Measurements from ENCODE around the gene EN2. TPM values are rescaled to one million over a fixed set of nuclear protein-coding genes. Genes with fewer than 3 reads are reported as not detected.

Gene EN2
- polyA plus RNA-seq, 10 donors: 0.67 to 2.1 (median 1.4) TPM

DNA sequence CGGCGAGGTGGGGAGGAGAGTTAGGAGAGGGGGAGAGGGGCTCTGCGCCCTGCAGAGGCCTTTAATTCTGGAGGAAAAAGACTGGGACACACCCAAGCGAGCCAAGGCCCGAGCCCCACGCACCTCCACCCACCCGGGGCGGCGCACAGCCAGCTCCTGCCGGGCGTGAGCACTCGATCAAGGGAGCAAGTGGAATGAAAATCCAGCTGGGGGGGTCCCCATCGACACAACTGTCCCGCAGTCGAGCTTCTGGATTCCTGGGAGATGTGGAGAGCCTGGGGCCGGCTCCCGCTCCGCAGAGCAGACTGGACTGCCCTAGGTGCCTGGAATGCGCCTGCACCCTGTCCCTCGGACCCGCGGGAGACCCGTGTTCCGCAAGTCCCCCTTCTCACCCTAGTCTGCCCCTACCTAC lies 7.4 kb upstream of the EN2 start:
- no peak for DNase-seq

DNA sequence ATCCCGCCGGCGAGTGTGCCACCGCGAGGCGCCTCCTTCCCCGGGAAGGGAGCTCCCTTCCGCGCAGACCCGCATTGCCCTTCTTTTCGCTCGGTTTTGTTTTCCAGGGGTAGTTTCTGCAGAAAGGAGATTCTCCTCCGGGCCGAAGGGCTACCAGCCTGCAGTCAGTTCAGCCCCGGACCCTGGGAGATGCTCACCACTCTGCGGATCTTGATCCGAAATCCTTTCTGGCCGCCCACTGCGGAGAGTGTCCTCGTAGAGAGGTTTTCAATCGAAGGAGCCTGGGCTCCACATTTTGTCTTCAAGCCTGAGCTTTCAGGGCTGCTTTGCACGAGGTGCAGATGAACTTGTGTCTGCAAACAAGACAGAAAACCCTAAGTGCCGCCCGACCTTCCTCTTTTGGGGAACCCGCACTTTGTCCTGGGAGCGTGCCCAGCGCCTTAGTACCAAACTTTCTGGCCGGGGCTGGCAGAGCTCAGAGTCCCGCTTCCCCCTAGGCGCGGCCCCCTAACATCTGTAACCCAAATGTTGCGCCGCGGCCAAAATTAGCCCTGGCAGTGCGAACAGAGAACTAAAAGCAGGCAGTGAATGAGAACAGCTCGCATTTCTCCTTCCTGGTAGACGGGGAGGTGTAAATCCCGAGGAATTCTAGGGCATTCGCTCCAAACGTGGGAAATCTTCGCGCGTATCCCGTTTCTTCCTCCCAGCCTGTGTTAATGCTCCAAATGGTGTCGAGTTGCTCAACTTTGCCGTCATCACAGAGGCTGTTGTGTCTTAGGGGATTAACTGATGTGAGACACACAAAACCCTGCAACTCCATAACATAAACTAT lies 6.7 kb upstream of the EN2 start:
- DNase-seq: peak in 2 of 3 donors; percentile 41 to 59

DNA sequence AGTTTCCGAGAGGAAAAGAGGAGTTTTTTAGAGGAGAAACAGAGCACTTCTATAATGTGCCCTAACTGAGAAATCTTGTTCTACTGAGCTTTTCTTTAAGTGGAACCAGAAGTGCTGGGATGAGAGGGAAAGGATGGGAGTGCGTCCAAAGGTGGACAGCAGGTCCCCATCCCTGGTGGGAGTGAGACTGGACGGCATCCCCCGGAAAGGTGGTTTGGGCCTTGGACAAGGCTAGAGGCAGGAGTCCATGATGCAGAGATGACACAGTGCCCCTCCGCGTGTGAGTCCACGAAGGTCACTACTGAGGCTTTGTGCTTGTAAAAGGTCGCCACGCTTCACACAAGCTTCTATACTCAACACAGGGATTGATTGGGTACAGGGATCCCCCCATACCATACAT lies 6.1 kb upstream of the EN2 start:
- DNase-seq: no peak

- no peak for DNase-seq
These were observed 5.2 kb upstream of the EN2 start for GRCh38 chr7:155452505-155453295.

DNA sequence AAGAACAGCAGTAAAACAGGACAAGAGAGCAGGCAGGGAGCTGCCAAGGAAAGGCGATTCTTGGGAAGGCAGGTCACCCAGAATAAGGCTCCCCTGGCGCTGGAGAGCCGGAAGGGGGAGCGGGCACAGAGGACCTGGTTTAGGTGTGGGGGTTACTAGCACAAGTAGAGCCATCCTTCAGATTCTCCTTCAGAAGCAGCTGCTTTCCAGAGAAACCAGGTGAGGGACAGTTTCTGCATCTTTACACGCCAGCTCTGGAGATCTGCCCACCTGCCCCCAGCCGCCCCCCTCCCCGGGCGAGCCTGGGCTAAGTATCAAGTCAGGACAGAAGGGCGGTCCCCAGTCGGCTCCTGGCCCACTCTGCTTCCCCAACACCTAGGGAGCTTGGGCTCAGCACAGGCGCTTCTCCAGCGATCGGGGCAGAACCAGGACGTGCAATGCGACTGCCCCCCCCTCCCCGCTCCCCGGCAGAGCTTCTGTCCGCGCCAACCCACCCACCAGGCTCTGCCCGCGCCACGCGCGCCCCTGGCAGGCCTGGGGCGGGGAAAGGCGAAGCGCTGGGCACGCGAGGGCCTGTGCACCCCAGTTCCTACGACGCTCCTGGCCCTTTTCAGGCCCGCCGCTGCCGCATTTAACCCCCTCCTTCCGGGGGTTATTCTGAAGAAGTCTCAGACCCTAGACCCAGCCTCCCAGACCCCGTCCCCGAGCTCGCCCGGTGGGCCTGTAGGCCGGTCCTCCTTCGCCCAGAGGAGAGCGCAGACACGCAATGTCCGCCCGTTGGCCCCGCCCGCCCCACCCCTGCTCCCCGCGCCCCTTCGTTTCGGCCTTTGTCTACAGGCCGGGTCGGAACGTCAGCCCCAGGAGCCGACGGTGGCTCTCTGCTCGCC lies 4.4 kb upstream of the EN2 start:
- no peak for DNase-seq

- peak in 1 of 3 donors; percentile 46 for DNase-seq
These were observed 3.5 kb upstream of the EN2 start for GRCh38 chr7:155454183-155455112.

DNA sequence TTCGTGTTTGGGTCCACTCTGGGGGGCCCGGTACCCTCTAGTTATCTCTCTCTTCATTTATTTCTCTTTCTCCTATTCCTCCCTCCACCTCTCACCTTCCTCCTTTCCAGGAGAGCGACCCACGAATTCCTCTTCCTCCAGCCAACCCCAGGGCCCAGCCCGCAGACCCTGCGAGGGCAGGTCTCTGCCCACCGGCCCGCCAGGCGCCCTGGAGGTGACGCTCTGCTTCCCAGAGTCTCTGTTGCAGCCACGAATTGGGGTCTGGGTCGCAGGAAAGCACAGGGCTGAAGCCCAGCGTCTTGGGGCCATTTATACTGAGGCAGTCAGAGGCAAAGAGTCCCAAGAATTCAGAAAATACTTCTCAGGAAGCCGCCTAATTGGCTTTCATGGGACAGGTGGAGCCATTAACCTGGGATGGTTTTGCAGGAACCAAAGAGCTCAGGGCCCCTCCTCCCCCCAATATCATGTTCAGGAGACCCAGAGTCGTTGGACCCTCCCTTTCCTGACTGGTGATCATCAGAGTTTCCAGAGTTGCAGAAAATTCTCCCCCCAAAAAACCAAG lies 2.7 kb upstream of the EN2 start:
- no peak for DNase-seq

- DNase-seq: peak in 1 of 3 donors; percentile 52
These were observed 1.9 kb upstream of the EN2 start for GRCh38 chr7:155455776-155456737.

- peak; percentile 71 to 91 (median 87) for DNase-seq
These were observed 988 bp upstream of the EN2 start for GRCh38 chr7:155456738-155457543.

DNA sequence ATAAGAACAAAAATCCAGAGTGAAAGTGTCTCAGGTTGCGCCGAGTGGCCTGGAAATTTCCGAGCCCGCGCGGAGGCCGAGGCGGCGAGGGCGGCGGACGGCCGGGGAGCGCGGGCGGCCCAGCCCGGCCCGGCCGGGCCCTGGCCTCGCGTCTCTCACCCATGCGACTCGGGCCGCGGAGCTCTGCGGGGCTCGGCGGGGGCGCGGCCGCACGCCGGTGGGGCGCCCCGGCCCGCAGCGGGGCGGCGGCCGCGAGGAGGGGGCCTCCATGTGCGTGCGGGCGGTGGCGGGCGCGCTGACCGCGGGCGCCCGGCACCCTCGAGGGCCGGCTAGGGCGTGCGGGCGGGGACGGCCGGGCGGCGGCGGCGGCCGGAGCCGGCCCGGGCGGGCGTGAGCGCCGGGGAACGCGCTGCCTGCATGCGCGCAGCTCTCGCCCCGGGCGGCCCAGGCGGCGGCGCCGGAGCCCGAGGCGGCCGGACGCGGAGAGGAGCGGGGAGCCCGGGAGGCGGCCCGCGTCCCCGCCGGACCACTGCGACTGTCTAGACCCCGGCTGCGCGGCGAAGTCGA lies 302 bp upstream of the EN2 start:
- no peak for DNase-seq

DNA sequence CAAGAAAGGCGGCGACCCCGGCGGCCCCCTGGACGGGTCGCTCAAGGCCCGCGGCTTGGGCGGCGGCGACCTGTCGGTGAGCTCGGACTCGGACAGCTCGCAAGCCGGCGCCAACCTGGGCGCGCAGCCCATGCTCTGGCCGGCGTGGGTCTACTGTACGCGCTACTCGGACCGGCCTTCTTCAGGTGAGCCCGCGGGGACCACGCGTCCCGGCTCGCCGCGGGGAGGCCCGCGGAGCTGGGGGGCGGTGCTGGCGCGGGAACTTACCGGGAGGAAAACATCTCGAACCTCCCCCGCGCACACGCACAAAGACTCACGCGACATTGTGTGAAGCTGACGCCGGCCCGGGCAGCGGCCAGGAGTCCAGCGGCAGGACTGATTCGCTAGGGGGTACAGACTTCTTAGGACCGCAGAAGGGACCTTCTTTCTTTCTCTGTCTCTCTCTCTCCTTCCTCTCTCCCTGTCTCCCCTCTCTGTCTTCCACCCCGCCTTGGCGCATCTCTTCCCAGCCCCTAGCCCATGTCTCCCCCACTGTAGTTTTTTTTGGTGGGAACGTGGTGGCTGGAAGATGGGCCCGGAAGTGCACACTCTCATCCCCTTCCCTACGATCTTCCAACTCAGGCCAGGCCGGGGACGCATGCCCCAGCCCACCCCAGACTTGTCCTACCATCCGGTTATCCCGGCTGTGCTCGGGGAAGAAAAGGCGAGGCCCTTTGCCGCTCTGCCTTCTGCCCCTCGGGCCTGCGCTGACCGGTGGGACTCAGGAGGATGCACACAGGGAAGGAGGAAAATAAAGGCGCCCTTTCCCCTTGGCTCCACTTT lies 1.2 kb downstream of the EN2 start:
- DNase-seq: peak in 1 of 3 donors; percentile 43

DNA sequence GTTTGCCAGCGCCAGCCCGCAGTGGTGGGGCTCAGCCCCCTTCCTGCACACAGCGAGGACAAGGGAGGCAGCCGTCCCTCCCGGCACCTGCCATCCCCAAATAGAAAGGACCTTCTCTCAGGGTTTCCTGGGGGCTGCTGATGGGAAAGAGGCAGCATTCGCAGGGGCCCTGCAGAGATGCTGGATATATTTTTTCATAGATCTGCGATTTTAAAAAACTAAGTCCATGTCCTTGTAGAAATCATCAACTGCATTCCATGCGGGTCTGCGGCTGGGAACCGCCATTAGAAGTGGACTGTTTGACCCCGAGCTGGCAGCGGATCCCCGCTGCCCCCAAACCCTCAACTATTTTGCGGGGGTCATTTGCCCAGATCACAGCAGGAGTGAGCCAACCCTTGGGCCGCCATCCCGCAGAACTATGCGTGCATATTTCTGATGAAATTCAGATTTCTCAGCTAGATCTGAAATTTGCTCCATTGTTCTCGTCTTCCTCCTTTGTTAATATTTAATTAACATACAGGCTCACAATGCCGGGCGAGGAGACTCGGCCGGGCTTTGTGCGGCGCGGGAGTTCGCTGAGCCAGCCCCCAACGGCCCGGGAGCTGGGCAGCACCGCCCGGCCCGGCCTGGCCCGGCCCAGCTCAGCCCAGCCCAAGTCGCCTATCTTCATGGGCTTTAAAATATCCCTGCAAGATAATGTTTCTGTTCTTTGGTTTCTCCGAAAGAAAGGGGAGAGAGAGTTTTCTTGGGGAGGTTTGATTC lies 2.0 kb downstream of the EN2 start:
- DNase-seq: no peak

DNA sequence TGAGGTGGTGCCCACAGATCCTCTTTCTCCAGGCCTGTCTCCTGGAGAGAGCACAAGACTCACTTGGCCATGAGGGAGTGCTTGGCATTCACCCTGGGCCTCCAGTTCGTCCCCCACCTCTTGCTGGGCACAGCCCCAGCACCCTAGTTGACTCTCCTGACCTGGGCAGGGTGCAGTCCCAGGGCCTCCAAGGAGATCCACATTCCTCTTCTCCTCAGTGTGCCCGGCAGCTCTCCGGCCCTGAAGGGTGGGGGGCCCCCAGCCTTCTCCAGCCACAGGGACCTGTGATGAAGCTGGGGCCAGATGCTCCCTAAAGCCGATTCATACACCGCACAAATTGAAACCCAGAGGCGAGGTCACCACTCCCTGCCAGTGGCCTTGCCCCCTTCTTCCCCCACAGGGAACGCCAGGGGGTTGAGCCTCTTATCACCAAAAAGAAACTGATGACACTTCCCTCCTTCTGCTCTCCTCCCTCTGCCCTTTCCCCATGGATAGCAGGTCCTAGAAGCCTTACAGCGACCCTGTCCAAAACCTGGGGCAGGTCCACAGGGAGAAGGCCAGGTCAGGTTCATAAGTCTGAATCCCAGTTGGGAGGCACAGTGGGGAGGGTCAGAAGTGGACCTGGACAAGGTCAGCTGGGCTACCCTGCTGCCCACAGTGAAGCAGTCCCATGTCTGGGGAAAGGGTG lies 3.1 kb downstream of the EN2 start:
- no peak for DNase-seq

GRCh38 chr7:155461631-155462030 lies 3.7 kb downstream of the EN2 start:
- DNase-seq: no peak

- no peak for DNase-seq
These were observed 4.3 kb downstream of the EN2 start for GRCh38 chr7:155462163-155462735.
